ENCODE results near the gene SPATC1L. TPM values are rescaled to one million over a fixed set of nuclear protein-coding genes. Genes with fewer than 3 reads are reported as not detected.

The SPATC1L gene
- total RNA-seq, 1 experiment from 2014 or later, result 36.0 TPM

DNA sequence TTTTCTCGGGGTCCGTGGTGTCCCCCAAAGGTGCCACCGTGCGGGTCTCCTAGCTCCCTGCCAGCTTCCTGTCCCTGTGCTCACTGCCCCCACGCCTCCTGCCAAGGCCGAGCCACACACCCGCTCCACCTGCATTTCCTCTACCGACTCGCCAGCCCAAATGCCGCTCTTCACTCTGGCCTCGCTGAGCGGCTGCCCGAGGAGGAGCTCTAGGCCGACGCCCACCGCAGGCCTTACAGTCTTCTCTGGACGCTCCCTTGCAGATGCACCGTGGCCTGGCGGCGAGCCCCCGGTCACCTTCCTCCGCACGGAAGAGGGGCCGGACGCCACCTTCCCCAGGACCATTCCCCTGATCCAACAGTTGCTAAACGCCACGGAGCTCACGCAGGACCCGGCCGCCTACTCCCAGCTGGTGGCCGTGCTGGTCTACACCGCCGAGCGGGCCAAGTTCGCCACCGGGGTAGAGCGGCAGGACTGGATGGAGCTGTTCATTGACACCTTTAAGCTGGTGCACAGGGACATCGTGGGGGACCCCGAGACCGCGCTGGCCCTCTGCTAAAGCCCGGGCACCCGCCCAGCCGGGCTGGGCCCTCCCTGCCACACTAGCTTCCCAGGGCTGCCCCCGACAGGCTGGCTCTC, 55.2 kb downstream of the SPATC1L start:
- DNase-seq, result no peak
- Histone ChIP-seq H3K4me1 (ENCODE audit: insufficient read depth, low read length) (no peaks in the 10 kb centered on the region), H3K18ac (ENCODE audit: insufficient read length, low read depth, low read length) (no peak overlapping the region), H4K8ac (replicated peaks; ENCODE audit: insufficient read length, low read depth, low read length) (no peak overlapping the region), H2AFZ (ENCODE audit: low read length) (no peak overlapping the region), H3K56ac (ENCODE audit: insufficient read length, low read depth, low read length) (no peak overlapping the region), H3K27ac (ENCODE audit: insufficient read length, low read depth, low read length) (no peak overlapping the region), H3K9ac (ENCODE audit: extremely low read depth, insufficient read length, low read length) (no peak overlapping the region), H2BK12ac (ENCODE audit: insufficient read length, low read depth, low read length) (no peak overlapping the region), H3K23ac (ENCODE audit: insufficient read length, low read depth, low read length) (no peak overlapping the region), H4K20me1 (ENCODE audit: control insufficient read depth, insufficient read depth, insufficient read length) (no peaks in the 10 kb centered on the region), H4K5ac (ENCODE audit: insufficient read length, low read depth, low read length) (no peak overlapping the region), H3K9me3 (ENCODE audit: control insufficient read depth, low read depth, low read length) (no peaks in the 10 kb centered on the region), H2BK15ac (ENCODE audit: low read depth, low read length) (no peak overlapping the region), H2BK120ac (ENCODE audit: low read depth, low read length, poor library complexity, severe bottlenecking) (no peak overlapping the region), H3K79me2 (ENCODE audit: insufficient read depth, low read length) (no peaks in the 10 kb centered on the region), H3K79me1 (ENCODE audit: insufficient read depth, low read depth, low read length, poor library complexity, severe bottlenecking) (no peaks in the 10 kb centered on the region), H3K27me3 (ENCODE audit: insufficient read depth, low read length) (no peaks in the 10 kb centered on the region), H3K23me2 (ENCODE audit: insufficient read length, low read depth, low read length, poor library complexity, severe bottlenecking) (no peaks in the 10 kb centered on the region), H2AK5ac (ENCODE audit: insufficient read length, low read length) (no peak overlapping the region), H3K4me2 (ENCODE audit: insufficient read depth, insufficient read length, low read length) (no peak overlapping the region), H2BK5ac (ENCODE audit: insufficient read length, low read length) (no peak overlapping the region), H3K4ac (ENCODE audit: low read depth, low read length) (no peak overlapping the region), H4K91ac (ENCODE audit: insufficient read length, low read depth, low read length) (no peak overlapping the region), H3K14ac (ENCODE audit: insufficient read depth, low read length) (no peak overlapping the region; the same call in 1 of the 2 replicates), H3T11ph (ENCODE audit: low read length) (no peak overlapping the region), H2BK20ac (ENCODE audit: low read depth, low read length, poor library complexity, severe bottlenecking) (no peak overlapping the region)
- Mint-ChIP-seq H3K4me1 (peaks cover 0 to 15% of the 10 kb centered on the region in 2 experiments; a peak in 2 of 4 replicates), H3K27ac (peak overlapping the region in 2 of 3 experiments; percentile 78 to 82; a peak in 4 of 7 replicates), H3K27me3 (ENCODE audit: low read depth) (no peaks in the 10 kb centered on the region; the same call in 1 of the 2 replicates), H3K4me3 (no peak overlapping the region), H3K9me3 (no peaks in the 10 kb centered on the region; a peak in 1 of 5 replicates), H3K36me3 (ENCODE audit: insufficient read depth in 1 of 3, low read depth in 3 of 3) (peaks cover 3 to 23% (median 12%) of the 10 kb centered on the region in 3 experiments; a peak in 6 of 7 replicates)
- WGBS (ENCODE audit: extremely low coverage, insufficient read length, low lambda C conversion rate), result no CpG with 5 or more reads among the region's 45 CpGs
- TF ChIP-seq CTCF (conservative IDR thresholded peaks at IDR 0.05), result no peak

Data from H9 (cell line).